Neural cell (in vitro differentiated cells): Measurements from ENCODE around the gene UBA3.

ENCODE experiments used
- EP300 ChIP-seq: fragments of 450-650 bp; conservative IDR thresholded peaks from 2 replicates; pipeline ENCODE4 v1.6.1; 2014; ENCODE audit warnings: antibody characterized with exemption, mild to moderate bottlenecking, moderate library complexity; ENCODE audit not compliant: poor library complexity, severe bottlenecking
- EZH2 ChIP-seq: fragments of 200-600, 300-800 bp; shearing (Covaris generic), sonication (generic); IDR thresholded peaks from 2 replicates; pipeline ENCODE4 v1.6.1; 2014; ENCODE audit warnings: antibody characterized with exemption, low read length, borderline replicate concordance, mild to moderate bottlenecking; ENCODE audit not compliant: insufficient read depth, poor library complexity, severe bottlenecking
- MXI1 ChIP-seq: fragments of 450-650 bp; conservative IDR thresholded peaks from 2 replicates; pipeline ENCODE4 v1.6.1; 2014; ENCODE audit warnings: antibody characterized with exemption, mild to moderate bottlenecking; ENCODE audit not compliant: poor library complexity, severe bottlenecking
- POLR2AphosphoS5 ChIP-seq: IDR thresholded peaks from 2 replicates; pipeline ENCODE4 v1.6.1; 2012
- RAD21 ChIP-seq: fragments of 450-650 bp; conservative IDR thresholded peaks from 2 replicates; pipeline ENCODE4 v1.6.1; 2014; ENCODE audit warnings: antibody characterized with exemption, mild to moderate bottlenecking, moderate library complexity
- SMC3 ChIP-seq: fragments of 450-650 bp; conservative IDR thresholded peaks from 2 replicates; pipeline ENCODE4 v1.6.1; 2014; ENCODE audit warnings: antibody characterized with exemption, mild to moderate bottlenecking, moderate library complexity; ENCODE audit not compliant: poor library complexity
- TAF1 ChIP-seq: IDR thresholded peaks from 2 replicates; pipeline ENCODE4 v1.6.1; 2012; ENCODE audit warnings: low read depth
- TF ChIP-seq, protein P1 (sequence below): fragments of 450-650 bp; IDR thresholded peaks from 2 replicates; pipeline ENCODE4 v1.5.1; 2014; ENCODE audit warnings: antibody characterized with exemption, mild to moderate bottlenecking, moderate library complexity; ENCODE audit not compliant: poor library complexity, severe bottlenecking
- TF ChIP-seq, protein P2 (sequence below): IDR thresholded peaks from 2 replicates; pipeline ENCODE4 v1.6.1; 2012; ENCODE audit warnings: borderline replicate concordance

DNA sequence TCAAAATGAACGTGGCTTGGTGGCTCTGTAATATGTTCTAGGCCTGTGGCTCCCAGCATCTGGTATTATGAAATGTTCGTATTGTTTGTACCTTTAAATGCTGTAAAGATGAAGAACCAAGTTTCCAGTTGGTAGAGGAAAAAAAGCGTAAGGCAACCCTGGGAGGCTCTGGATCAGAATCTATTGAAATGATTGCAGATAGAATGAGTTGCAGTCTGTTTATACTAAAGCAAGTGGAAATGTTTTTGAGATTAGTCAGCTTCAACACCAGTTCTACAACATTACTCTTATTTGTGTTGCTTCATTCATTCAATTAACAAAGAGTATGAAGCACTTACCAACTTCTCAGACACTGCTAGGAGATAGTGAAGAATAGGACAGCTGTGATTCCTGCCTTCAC lies 9.9 kb upstream of the UBA3 start:
- TF ChIP-seq, protein P1, sequence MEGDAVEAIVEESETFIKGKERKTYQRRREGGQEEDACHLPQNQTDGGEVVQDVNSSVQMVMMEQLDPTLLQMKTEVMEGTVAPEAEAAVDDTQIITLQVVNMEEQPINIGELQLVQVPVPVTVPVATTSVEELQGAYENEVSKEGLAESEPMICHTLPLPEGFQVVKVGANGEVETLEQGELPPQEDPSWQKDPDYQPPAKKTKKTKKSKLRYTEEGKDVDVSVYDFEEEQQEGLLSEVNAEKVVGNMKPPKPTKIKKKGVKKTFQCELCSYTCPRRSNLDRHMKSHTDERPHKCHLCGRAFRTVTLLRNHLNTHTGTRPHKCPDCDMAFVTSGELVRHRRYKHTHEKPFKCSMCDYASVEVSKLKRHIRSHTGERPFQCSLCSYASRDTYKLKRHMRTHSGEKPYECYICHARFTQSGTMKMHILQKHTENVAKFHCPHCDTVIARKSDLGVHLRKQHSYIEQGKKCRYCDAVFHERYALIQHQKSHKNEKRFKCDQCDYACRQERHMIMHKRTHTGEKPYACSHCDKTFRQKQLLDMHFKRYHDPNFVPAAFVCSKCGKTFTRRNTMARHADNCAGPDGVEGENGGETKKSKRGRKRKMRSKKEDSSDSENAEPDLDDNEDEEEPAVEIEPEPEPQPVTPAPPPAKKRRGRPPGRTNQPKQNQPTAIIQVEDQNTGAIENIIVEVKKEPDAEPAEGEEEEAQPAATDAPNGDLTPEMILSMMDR, result no peak
- TF ChIP-seq POLR2AphosphoS5, result no peak
- no peak for TF ChIP-seq EZH2
- no peak for TF ChIP-seq EP300
- TF ChIP-seq TAF1, result no peak
- TF ChIP-seq RAD21, result no peak
- TF ChIP-seq SMC3, result no peak
- no peak for TF ChIP-seq MXI1
- TF ChIP-seq, protein P2, sequence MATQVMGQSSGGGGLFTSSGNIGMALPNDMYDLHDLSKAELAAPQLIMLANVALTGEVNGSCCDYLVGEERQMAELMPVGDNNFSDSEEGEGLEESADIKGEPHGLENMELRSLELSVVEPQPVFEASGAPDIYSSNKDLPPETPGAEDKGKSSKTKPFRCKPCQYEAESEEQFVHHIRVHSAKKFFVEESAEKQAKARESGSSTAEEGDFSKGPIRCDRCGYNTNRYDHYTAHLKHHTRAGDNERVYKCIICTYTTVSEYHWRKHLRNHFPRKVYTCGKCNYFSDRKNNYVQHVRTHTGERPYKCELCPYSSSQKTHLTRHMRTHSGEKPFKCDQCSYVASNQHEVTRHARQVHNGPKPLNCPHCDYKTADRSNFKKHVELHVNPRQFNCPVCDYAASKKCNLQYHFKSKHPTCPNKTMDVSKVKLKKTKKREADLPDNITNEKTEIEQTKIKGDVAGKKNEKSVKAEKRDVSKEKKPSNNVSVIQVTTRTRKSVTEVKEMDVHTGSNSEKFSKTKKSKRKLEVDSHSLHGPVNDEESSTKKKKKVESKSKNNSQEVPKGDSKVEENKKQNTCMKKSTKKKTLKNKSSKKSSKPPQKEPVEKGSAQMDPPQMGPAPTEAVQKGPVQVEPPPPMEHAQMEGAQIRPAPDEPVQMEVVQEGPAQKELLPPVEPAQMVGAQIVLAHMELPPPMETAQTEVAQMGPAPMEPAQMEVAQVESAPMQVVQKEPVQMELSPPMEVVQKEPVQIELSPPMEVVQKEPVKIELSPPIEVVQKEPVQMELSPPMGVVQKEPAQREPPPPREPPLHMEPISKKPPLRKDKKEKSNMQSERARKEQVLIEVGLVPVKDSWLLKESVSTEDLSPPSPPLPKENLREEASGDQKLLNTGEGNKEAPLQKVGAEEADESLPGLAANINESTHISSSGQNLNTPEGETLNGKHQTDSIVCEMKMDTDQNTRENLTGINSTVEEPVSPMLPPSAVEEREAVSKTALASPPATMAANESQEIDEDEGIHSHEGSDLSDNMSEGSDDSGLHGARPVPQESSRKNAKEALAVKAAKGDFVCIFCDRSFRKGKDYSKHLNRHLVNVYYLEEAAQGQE, result no peak
